SU-DHL-6 (cell line): Measurements from ENCODE around the gene TMEM140.
A peak's percentile ranks its signal among the peaks of the same experiment; 100 is the strongest.

Experiments used
- H2AFZ ChIP-seq: fragments of 200-600 bp; sonication (generic); 2 replicates; pipeline ENCODE4 v1.6.1; 2014; ENCODE audit warnings: low read depth, mild to moderate bottlenecking, moderate library complexity, mixed read lengths, antibody characterized with exemption, low read length; ENCODE audit not compliant: severe bottlenecking
- H3F3A ChIP-seq: fragments of 200-600 bp; shearing (Covaris generic); 2 replicates; pipeline ENCODE4 v1.6.0; 2016; ENCODE audit warnings: antibody characterized with exemption, mild to moderate bottlenecking; ENCODE audit not compliant: insufficient read depth
- H3K27ac ChIP-seq: fragments of 200-600 bp; sonication (generic); 2 replicates; pipeline ENCODE4 v1.5.1; 2016; ENCODE audit warnings: low read depth, mild to moderate bottlenecking, low read length, moderate library complexity, mixed read lengths
- H3K27me3 ChIP-seq: fragments of 200-600 bp; sonication (generic), shearing (Covaris generic); 2 replicates; pipeline ENCODE4 v1.6.0; 2014; ENCODE audit warnings: mild to moderate bottlenecking, low read length
- H3K36me3 ChIP-seq: fragments of 200-600 bp; sonication (generic); 2 replicates; pipeline ENCODE4 v1.6.1; 2014; ENCODE audit warnings: mild to moderate bottlenecking, low read length, mixed read lengths
- H3K4me2 ChIP-seq: fragments of 300-600, 200-600 bp; shearing (Covaris generic), sonication (generic); 2 replicates; pipeline ENCODE4 v1.6.0; 2014; ENCODE audit warnings: low read length, low read depth, mild to moderate bottlenecking; ENCODE audit not compliant: poor library complexity, severe bottlenecking
- H3K4me3 ChIP-seq: fragments of 200-600 bp; sonication (generic); 2 replicates; pipeline ENCODE4 v1.5.1; 2014; ENCODE audit warnings: antibody characterized with exemption, low read length, mild to moderate bottlenecking, mixed read lengths; ENCODE audit not compliant: insufficient read depth, poor library complexity, severe bottlenecking
- H3K79me2 ChIP-seq: fragments of 200-600 bp; sonication (generic); 2 replicates; pipeline ENCODE4 v1.6.1; 2014; ENCODE audit warnings: mild to moderate bottlenecking, low read length, moderate library complexity; ENCODE audit not compliant: insufficient read depth
- H3K9ac ChIP-seq: fragments of 200-600 bp; sonication (generic); 2 replicates; pipeline ENCODE4 v1.7.0; 2014; ENCODE audit warnings: mild to moderate bottlenecking, low read length
- H3K9me2 ChIP-seq: fragments of 200-600 bp; sonication (generic); replicated peaks from 2 replicates; pipeline ENCODE4 v1.6.1; 2014; ENCODE audit warnings: low read length; ENCODE audit not compliant: insufficient read depth
- H3K9me3 ChIP-seq: fragments of 200-600 bp; sonication (generic); 2 replicates; pipeline ENCODE4 v1.6.1; 2014; ENCODE audit warnings: low read length, mixed read lengths; ENCODE audit not compliant: insufficient read depth
- H4K20me1 ChIP-seq: fragments of 200-600 bp; sonication (generic); 2 replicates; pipeline ENCODE4 v1.6.1; 2014; ENCODE audit warnings: low read depth, mild to moderate bottlenecking, antibody characterized with exemption, low read length, moderate library complexity, mixed read lengths
- EZH2phosphoT487 ChIP-seq: fragments of 200-600 bp; sonication (generic), shearing (Covaris generic); conservative IDR thresholded peaks from 2 replicates; pipeline ENCODE4 v1.6.1; 2018; ENCODE audit warnings: mild to moderate bottlenecking, antibody characterized with exemption, low read length, moderate library complexity, mixed read lengths
- TF ChIP-seq, protein P1 (sequence below): fragments of 200-600 bp; sonication (generic); IDR thresholded peaks from one replicate; pipeline ENCODE4 v1.5.1; 2017; ENCODE audit warnings: antibody characterized with exemption, mild to moderate bottlenecking, low read length, moderate library complexity; ENCODE audit not compliant: insufficient read depth, poor library complexity, severe bottlenecking

The TMEM140 gene

DNA sequence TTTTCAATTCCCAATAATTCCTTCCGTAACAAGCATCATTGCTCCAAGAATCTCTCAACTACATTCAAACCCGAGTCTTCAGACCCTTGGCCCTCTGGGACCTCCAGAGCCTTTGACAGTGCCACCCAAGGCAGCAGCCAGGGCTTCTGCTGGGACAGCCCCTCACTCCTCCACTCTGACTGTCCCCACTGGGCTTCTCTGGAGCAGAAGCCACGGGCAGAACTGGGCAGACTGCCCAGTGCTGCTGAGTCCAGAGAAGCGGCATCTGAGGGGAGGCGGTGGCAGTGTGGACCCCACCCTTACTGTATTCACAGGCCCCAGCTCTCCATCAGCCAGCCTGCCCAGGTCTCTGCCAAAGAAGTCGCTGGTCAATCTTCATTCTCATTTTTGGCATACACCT lies 13.8 kb downstream of the TMEM140 start:
- Histone ChIP-seq H3K27ac (peak overlapping the region; percentile 75), H3K9me3 (no peaks in the 10 kb centered on the region; the same call in 1 of the 2 replicates), H2AFZ (no peak overlapping the region), H3K27me3 (no peaks in the 10 kb centered on the region), H3K79me2 (no peaks in the 10 kb centered on the region), H3K9me2 (no peaks in the 10 kb centered on the region), H3K36me3 (peaks cover 3% of the 10 kb centered on the region; the same call in 1 of the 2 replicates), H3K4me3 (no peak overlapping the region), H3K9ac (peak overlapping the region; percentile 49; the same call in 1 of the 2 replicates), H4K20me1 (no peaks in the 10 kb centered on the region), H3F3A (peaks cover 3% of the 10 kb centered on the region; the same call in 1 of the 2 replicates), H3K4me2 (peak overlapping the region; percentile 53)
- no peak for TF ChIP-seq EZH2phosphoT487
- TF ChIP-seq, protein P1, sequence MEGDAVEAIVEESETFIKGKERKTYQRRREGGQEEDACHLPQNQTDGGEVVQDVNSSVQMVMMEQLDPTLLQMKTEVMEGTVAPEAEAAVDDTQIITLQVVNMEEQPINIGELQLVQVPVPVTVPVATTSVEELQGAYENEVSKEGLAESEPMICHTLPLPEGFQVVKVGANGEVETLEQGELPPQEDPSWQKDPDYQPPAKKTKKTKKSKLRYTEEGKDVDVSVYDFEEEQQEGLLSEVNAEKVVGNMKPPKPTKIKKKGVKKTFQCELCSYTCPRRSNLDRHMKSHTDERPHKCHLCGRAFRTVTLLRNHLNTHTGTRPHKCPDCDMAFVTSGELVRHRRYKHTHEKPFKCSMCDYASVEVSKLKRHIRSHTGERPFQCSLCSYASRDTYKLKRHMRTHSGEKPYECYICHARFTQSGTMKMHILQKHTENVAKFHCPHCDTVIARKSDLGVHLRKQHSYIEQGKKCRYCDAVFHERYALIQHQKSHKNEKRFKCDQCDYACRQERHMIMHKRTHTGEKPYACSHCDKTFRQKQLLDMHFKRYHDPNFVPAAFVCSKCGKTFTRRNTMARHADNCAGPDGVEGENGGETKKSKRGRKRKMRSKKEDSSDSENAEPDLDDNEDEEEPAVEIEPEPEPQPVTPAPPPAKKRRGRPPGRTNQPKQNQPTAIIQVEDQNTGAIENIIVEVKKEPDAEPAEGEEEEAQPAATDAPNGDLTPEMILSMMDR, result no peak

DNA sequence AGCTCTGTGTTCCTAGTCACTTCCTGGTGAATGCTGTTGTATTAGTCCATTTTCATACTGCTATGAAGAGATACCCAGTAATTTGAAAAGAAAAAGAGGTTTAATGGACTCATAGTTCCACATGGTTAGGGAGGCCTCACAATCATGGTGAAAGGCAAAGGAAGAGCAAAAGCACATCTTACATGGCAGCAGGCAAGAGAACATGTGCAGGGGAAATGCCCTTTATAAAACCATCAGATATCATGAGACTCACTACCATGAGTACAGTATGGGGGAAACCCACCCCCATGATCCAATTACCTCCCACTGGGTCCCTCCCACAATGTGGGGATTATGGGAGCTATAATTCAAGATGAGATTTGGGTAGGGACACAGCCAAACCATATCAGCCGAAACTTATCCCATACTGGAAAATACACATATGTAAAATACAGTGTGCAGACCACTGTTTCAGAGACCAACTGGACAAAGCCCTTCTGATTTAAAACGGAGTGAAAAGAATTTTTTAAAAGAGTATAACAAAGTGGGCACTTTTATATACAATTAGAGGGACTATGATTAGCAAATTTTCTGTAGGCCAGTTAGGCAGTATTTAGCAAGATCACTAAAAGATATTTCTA lies 14.6 kb downstream of the TMEM140 start:
- Histone ChIP-seq H3K9me2 (no peaks in the 10 kb centered on the region), H3K79me2 (no peaks in the 10 kb centered on the region), H3K36me3 (peaks cover 3% of the 10 kb centered on the region; the same call in 1 of the 2 replicates), H3F3A (peaks cover 3% of the 10 kb centered on the region; the same call in 1 of the 2 replicates), H3K9ac (no peak overlapping the region), H3K4me2 (no peak overlapping the region), H4K20me1 (no peaks in the 10 kb centered on the region), H3K4me3 (no peak overlapping the region), H3K27ac (peak overlapping the region; percentile 75; the same call in 1 of the 2 replicates), H2AFZ (no peak overlapping the region), H3K9me3 (no peaks in the 10 kb centered on the region; the same call in 1 of the 2 replicates), H3K27me3 (no peaks in the 10 kb centered on the region)
- TF ChIP-seq, protein P1, result no peak
- no peak for TF ChIP-seq EZH2phosphoT487

DNA sequence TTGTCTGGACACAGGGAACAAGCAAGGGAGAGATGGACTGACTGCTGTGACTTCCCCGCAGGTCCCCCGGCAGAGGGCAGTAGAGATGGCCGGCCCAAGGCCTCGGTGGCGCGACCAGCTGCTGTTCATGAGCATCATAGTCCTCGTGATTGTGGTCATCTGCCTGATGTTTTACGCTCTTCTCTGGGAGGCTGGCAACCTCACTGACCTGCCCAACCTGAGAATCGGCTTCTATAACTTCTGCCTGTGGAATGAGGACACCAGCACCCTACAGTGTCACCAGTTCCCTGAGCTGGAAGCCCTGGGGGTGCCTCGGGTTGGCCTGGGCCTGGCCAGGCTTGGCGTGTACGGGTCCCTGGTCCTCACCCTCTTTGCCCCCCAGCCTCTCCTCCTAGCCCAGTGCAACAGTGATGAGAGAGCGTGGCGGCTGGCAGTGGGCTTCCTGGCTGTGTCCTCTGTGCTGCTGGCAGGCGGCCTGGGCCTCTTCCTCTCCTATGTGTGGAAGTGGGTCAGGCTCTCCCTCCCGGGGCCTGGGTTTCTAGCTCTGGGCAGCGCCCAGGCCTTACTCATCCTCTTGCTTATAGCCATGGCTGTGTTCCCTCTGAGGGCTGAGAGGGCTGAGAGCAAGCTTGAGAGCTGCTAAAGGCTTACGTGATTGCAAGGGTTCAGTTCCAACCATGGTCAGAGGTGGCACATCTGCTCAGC lies 16.6 kb downstream of the TMEM140 start:
- Histone ChIP-seq H2AFZ (no peak overlapping the region), H3K4me2 (no peak overlapping the region), H3K36me3 (peaks cover 9% of the 10 kb centered on the region), H3K27ac (no peak overlapping the region), H3K4me3 (no peak overlapping the region), H3K9me2 (no peaks in the 10 kb centered on the region), H3K27me3 (no peaks in the 10 kb centered on the region), H3F3A (peaks cover 4% of the 10 kb centered on the region; the same call in 1 of the 2 replicates), H3K79me2 (peaks cover 12% of the 10 kb centered on the region), H3K9me3 (no peaks in the 10 kb centered on the region), H3K9ac (no peak overlapping the region), H4K20me1 (no peaks in the 10 kb centered on the region)
- TF ChIP-seq, protein P1, result no peak
- no peak for TF ChIP-seq EZH2phosphoT487
